ENCODE measurements around the gene LIMS2.

DNA sequence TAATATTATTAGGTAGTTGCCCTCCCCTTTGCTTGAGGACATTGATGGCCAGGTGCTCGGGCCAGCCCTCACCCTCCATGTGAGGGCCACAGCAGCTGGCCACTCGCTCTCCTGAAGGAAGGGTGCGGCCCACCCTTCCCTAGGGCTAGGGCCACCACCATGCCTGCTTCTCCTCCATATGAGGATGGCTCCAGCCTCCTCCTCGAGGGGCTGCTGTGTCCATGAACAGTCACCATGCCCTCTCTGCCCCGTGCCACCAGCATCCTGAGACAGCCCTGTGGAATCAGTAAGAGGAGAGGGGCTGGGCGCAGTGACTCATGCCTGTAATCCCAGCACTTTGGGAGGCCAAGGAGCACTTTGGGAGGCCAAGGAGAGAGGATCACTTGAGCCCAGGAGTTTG, 27.0 kb downstream of the LIMS2 start:
- TF ChIP-seq, protein P1, sequence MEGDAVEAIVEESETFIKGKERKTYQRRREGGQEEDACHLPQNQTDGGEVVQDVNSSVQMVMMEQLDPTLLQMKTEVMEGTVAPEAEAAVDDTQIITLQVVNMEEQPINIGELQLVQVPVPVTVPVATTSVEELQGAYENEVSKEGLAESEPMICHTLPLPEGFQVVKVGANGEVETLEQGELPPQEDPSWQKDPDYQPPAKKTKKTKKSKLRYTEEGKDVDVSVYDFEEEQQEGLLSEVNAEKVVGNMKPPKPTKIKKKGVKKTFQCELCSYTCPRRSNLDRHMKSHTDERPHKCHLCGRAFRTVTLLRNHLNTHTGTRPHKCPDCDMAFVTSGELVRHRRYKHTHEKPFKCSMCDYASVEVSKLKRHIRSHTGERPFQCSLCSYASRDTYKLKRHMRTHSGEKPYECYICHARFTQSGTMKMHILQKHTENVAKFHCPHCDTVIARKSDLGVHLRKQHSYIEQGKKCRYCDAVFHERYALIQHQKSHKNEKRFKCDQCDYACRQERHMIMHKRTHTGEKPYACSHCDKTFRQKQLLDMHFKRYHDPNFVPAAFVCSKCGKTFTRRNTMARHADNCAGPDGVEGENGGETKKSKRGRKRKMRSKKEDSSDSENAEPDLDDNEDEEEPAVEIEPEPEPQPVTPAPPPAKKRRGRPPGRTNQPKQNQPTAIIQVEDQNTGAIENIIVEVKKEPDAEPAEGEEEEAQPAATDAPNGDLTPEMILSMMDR (optimal IDR thresholded peaks at IDR 0.05 in 1 of 3, IDR thresholded peaks at IDR 0.05 in 1 of 3, conservative IDR thresholded peaks at IDR 0.05 in 1 of 3; ENCODE audit: extremely low read depth in 1 of 3, insufficient read depth in 2 of 3, low read length in 3 of 3): no peak
- no peak for TF ChIP-seq EZH2 (IDR thresholded peaks at IDR 0.05; ENCODE audit: low read length)
